Fibroblast of lung (primary cell): Measurements from ENCODE around the gene C6orf15.

ENCODE experiments used
- EZH2 ChIP-seq: IDR thresholded peaks from 2 replicates; pipeline ENCODE4 v1.5.1; 2012; ENCODE audit warnings: low read length, control low read depth, mild to moderate bottlenecking; ENCODE audit errors: missing control alignments
- TF ChIP-seq, protein P1 (sequence below), 2 donors: IDR thresholded peaks in 1 of 2; conservative IDR thresholded peaks in 1 of 2; 1 replicate in 1 of 2; 2 replicates in 1 of 2; pipeline ENCODE4 v1.5.1; 2011 to 2012; ENCODE audit warnings: low read length in 2 of 2, control low read depth in 1 of 2, inconsistent platforms in 1 of 2, low read depth in 1 of 2, mild to moderate bottlenecking in 1 of 2

DNA sequence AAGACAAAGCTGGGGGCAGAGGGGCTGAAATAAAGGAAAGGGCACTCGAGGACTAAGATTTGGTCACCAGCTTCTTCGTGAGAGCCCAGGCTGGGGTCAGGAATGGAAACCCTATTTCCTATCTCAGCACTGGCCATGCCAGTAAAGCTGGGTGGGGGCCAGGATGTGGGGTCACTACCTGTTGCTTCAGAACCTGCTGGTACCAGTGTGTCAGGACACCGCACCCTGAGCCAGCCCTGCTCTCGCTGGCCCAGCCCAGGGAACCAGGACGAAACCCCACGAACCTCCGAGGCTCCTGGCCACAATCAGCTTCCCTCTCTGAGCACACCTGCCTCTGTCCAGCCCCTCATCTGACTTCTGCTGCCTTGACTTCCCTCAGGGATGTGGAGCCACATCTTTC lies 5.8 kb upstream of the C6orf15 start:
- TF ChIP-seq, protein P1, sequence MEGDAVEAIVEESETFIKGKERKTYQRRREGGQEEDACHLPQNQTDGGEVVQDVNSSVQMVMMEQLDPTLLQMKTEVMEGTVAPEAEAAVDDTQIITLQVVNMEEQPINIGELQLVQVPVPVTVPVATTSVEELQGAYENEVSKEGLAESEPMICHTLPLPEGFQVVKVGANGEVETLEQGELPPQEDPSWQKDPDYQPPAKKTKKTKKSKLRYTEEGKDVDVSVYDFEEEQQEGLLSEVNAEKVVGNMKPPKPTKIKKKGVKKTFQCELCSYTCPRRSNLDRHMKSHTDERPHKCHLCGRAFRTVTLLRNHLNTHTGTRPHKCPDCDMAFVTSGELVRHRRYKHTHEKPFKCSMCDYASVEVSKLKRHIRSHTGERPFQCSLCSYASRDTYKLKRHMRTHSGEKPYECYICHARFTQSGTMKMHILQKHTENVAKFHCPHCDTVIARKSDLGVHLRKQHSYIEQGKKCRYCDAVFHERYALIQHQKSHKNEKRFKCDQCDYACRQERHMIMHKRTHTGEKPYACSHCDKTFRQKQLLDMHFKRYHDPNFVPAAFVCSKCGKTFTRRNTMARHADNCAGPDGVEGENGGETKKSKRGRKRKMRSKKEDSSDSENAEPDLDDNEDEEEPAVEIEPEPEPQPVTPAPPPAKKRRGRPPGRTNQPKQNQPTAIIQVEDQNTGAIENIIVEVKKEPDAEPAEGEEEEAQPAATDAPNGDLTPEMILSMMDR (conservative IDR thresholded peaks at IDR 0.05 in 1 of 2, IDR thresholded peaks at IDR 0.05 in 1 of 2; ENCODE audit: low read depth in 1 of 2, low read length in 2 of 2): no peak
- no peak for TF ChIP-seq EZH2
